ENCODE measurements around the gene LMNTD2. TPM values are rescaled to one million over a fixed set of nuclear protein-coding genes. Genes with fewer than 3 reads are reported as not detected.

LMNTD2 gene
- total RNA-seq, 1 donor, result 2.1 TPM

DNA sequence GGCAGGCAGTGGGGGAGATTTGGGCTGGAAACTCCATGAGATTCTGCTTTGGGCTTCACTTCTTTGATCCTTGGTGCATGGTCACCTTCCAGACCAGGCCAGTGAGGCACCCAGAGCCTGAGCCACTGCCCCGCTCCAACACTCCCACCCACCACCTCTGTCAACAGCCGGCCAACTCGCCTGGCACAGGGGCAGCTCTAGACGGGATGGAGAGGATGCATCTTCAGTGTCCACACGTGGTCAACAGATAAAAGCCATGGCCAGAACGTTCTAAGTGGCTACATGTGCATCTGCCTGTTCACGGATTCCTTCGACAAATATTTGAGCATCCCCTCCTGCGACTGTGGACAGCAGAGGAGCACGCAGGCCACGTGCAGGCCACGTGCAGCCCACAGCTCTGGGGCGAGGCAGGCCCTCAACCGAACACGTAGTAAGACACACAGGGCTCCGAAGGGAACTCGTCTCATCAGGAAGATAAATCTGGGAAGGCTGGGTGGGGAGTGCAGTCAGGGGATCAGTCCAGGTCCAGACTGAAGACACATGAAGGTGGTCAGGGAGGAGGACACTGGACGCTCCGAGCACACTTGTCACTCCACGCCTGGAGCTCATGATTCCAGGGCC lies 22.0 kb downstream of the LMNTD2 start:
- no peaks in the 10 kb centered on the region for H3K27me3 ChIP-seq (ENCODE audit: insufficient read depth, low read length)
- H3K9me3 ChIP-seq (ENCODE audit: low read depth, low read length), result no peaks in the 10 kb centered on the region
- H3K4me3 ChIP-seq (ENCODE audit: low read length), result no peak overlapping the region

GRCh38 chr11:537622-538430 lies 22.7 kb downstream of the LMNTD2 start:
- Histone ChIP-seq H3K27me3 (ENCODE audit: insufficient read depth, low read length) (no peaks in the 10 kb centered on the region), H3K4me3 (ENCODE audit: low read length) (peak overlapping the region; percentile 57), H3K9me3 (ENCODE audit: low read depth, low read length) (no peaks in the 10 kb centered on the region), H3K4me1 (ENCODE audit: insufficient read depth, low read length) (peaks cover 42% of the 10 kb centered on the region)

More for the DNA sequence above, 22.0 kb downstream of the LMNTD2 start:
- H3K4me1 ChIP-seq (ENCODE audit: insufficient read depth, low read length), result peaks cover 41% of the 10 kb centered on the region

- no peaks in the 10 kb centered on the region for H3K27me3 ChIP-seq (ENCODE audit: insufficient read depth, low read length)
- H3K4me1 ChIP-seq (ENCODE audit: insufficient read depth, low read length), result peaks cover 42% of the 10 kb centered on the region
- no peaks in the 10 kb centered on the region for H3K9me3 ChIP-seq (ENCODE audit: low read depth, low read length)
- peak within 1 kb of the TSS; percentile 57 for H3K4me3 ChIP-seq (ENCODE audit: low read length)
These were observed 23.5 kb downstream of the LMNTD2 start, which contains the start of gene LRRC56 for GRCh38 chr11:536841-537621. TSS of gene LRRC56 (plus strand) at chr11:537527. CDS start at chr11:540685, 3,158 bp downstream.

- peaks cover 42% of the 10 kb centered on the region for H3K4me1 ChIP-seq (ENCODE audit: insufficient read depth, low read length)
- no peaks in the 10 kb centered on the region for H3K27me3 ChIP-seq (ENCODE audit: insufficient read depth, low read length)
- peak within 1 kb of the TSS; percentile 57 for H3K4me3 ChIP-seq (ENCODE audit: low read length)
- no peaks in the 10 kb centered on the region for H3K9me3 ChIP-seq (ENCODE audit: low read depth, low read length)
These were observed 24.8 kb downstream of the LMNTD2 start, which contains the start of gene HRAS for GRCh38 chr11:535519-536454. TSS of gene HRAS (minus strand) at chr11:535576.

DNA sequence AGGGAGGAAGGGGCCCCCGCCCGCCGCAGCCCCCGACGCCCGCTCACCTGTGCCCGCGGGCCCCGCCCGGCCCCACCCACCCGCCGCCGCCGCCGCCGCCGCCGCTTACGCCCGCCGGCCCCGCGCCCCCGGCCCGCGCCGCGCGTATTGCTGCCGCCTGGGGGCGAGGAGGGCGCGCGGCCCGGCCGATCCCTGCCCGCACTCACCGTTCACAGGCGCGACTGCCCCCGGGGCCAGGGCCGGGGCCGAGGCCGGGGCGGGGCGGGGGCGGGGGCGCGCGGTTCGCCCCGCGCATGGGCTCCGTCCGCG lies 25.4 kb downstream of the LMNTD2 start:
- peak overlapping the region; percentile 52 for H3K4me3 ChIP-seq (ENCODE audit: low read length)
- no peaks in the 10 kb centered on the region for H3K9me3 ChIP-seq (ENCODE audit: low read depth, low read length)
- peaks cover 42% of the 10 kb centered on the region for H3K4me1 ChIP-seq (ENCODE audit: insufficient read depth, low read length)
- no peaks in the 10 kb centered on the region for H3K27me3 ChIP-seq (ENCODE audit: insufficient read depth, low read length)

GRCh38 chr11:534396-535209 lies 25.9 kb downstream of the LMNTD2 start:
- H3K4me3 ChIP-seq (ENCODE audit: low read length), result peak overlapping the region; percentile 52
- H3K4me1 ChIP-seq (ENCODE audit: insufficient read depth, low read length), result peaks cover 42% of the 10 kb centered on the region
- no peaks in the 10 kb centered on the region for H3K27me3 ChIP-seq (ENCODE audit: insufficient read depth, low read length)
- H3K9me3 ChIP-seq (ENCODE audit: low read depth, low read length), result no peaks in the 10 kb centered on the region

DNA sequence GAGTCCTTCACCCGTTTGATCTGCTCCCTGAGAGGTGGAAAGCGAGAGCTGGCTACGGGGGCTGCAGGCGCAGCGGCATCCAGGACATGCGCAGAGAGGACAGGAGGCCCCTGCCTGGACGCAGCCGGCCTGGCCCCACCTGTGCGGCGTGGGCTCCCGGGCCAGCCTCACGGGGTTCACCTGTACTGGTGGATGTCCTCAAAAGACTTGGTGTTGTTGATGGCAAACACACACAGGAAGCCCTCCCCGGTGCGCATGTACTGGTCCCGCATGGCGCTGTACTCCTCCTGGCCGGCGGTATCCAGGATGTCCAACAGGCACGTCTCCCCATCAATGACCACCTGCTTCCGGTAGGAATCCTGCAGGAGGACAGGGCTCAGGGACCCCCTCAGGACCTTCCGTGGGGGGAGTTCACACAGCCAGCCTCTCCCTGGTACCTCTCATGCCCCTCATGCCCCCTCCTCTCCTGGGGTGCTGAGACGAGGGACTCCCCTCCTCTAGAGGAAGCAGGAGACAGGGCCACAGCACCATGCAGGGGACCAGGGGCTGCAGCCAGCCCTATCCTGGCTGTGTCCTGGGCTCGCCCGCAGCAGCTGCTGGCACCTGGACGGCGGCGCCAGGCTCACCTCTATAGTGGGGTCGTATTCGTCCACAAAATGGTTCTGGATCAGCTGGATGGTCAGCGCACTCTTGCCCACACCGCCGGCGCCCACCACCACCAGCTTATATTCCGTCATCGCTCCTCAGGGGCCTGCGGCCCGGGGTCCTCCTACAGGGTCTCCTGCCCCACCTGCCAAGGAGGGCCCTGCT lies 26.7 kb downstream of the LMNTD2 start:
- Histone ChIP-seq H3K4me1 (ENCODE audit: insufficient read depth, low read length) (peaks cover 42% of the 10 kb centered on the region), H3K9me3 (ENCODE audit: low read depth, low read length) (no peaks in the 10 kb centered on the region), H3K4me3 (ENCODE audit: low read length) (no peak overlapping the region), H3K27me3 (ENCODE audit: insufficient read depth, low read length) (no peaks in the 10 kb centered on the region)

DNA sequence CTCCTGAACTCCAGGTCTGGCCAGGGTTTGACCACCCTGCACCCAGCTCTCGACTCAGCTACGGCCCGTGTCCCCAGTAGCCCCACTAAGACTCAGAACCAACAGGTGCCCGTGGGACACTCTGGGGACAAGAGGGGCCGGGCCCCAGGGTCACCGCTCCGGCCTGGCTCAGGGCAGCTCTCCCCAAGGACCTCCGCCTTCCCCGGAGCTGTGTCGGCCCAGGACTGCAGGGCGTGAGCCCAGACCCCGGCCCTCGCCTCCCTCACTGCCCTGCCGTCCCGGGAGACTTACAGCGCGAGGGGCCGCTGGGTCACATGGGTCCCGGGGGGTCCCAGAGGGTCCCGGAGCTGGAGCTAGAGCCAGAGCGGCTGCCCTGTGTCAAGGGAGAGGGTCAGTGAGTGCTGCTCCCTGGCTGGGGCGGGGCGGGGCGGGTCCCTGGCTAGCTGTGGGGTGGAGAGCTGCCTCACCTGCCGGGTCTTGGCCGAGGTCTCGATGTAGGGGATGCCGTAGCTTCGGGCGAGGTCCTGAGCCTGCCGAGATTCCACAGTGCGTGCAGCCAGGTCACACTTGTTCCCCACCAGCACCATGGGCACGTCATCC lies 27.5 kb downstream of the LMNTD2 start:
- no peak overlapping the region for H3K4me3 ChIP-seq (ENCODE audit: low read length)
- H3K9me3 ChIP-seq (ENCODE audit: low read depth, low read length), result no peaks in the 10 kb centered on the region
- H3K4me1 ChIP-seq (ENCODE audit: insufficient read depth, low read length), result peaks cover 38% of the 10 kb centered on the region
- no peaks in the 10 kb centered on the region for H3K27me3 ChIP-seq (ENCODE audit: insufficient read depth, low read length)

DNA sequence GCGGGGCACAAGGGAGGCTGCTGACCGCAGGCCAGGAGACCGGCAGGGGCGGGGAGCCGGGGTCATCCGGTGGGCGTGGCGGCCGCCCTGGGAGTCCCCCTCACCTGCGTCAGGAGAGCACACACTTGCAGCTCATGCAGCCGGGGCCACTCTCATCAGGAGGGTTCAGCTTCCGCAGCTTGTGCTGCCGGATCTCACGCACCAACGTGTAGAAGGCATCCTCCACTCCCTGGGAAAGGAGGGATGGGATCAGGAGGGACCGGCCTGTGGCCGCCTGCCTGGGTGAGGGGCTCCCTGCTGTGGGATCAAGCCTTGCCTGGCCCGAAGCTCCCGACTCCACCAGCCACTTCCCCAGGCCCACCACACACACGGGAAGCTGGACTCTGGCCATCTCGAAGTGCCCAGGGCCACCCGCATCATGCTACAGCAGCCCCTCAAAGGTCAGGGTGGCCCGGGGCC lies 28.0 kb downstream of the LMNTD2 start:
- H3K9me3 ChIP-seq (ENCODE audit: low read depth, low read length), result no peaks in the 10 kb centered on the region
- peaks cover 33% of the 10 kb centered on the region for H3K4me1 ChIP-seq (ENCODE audit: insufficient read depth, low read length)
- no peaks in the 10 kb centered on the region for H3K27me3 ChIP-seq (ENCODE audit: insufficient read depth, low read length)
- H3K4me3 ChIP-seq (ENCODE audit: low read length), result no peak overlapping the region

DNA sequence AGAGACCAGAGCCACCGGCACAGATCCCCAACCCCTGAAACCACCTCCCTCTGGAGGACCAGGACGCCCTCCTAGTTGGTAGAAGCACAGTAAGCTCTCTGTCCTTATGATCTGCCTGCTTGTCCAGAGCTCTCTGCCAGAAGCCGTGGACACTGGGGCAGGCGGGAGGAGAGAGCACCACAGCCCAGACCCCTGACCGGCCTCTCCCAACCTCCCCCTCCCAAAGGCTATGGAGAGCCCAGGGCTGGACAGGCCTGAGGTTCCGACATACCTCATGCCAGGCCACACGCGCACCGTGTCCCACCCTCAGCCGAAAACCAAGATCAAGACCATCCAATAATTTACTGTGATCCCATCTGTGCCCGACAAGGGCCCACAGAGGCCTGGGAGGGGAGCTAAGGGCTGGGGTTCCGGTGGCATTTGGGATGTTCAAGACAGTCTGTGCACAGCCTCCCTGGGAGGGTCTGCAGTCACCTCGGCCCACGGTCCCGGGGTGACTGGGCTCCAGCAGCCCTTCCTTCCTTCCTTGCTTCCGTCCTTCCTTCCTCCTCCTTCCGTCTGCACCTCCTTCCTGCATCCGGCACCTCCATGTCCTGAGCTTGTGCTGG lies 28.5 kb downstream of the LMNTD2 start:
- Histone ChIP-seq H3K4me3 (ENCODE audit: low read length) (no peak overlapping the region), H3K4me1 (ENCODE audit: insufficient read depth, low read length) (peaks cover 27% of the 10 kb centered on the region), H3K9me3 (ENCODE audit: low read depth, low read length) (no peaks in the 10 kb centered on the region), H3K27me3 (ENCODE audit: insufficient read depth, low read length) (no peaks in the 10 kb centered on the region)

DNA sequence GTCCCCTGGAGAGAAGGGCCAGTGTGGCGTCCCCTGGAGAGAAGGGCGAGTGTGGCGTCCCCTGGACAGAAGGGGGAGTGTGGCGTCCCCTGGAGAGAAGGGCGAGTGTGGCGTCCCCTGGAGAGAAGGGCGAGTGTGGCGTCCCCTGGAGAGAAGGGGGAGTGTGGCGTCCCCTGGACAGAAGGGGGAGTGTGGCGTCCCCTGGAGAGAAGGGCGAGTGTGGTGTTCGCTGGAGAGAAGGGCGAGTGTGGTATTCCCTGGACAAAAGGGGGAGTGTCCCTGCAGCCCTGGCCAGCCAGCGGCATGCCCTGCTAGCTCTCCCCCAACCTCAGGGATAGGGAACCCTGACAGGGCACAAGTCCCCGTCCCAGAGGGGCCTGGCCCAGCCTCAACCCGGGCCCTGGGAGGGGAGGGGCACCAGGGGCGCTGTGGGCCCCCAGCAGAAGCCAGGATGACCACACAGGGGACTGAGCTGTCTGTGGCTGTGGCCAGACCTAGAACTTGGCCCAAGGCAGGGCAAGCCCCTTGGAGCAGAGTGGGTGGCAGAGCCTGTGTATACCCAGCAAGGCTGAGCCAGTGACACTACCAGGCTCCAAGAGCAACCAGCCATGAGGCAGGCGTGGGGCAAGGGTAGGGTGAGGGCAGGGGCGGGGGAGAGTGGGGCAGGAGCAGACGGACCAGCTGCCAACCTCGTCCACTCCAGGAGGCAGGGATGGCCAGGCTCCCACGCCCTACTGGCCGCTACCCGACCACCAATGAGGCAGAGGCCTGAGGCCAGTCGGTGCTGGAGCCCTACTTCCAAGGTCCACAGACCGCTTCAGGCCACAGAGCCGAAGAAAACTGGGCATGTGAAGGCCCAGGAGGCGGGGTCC lies 29.3 kb downstream of the LMNTD2 start:
- peaks cover 19% of the 10 kb centered on the region for H3K4me1 ChIP-seq (ENCODE audit: insufficient read depth, low read length)
- no peak overlapping the region for H3K4me3 ChIP-seq (ENCODE audit: low read length)
- H3K9me3 ChIP-seq (ENCODE audit: low read depth, low read length), result no peaks in the 10 kb centered on the region
- H3K27me3 ChIP-seq (ENCODE audit: insufficient read depth, low read length), result no peaks in the 10 kb centered on the region

Measured in mononuclear cell (primary cell).